SK-N-SH (cell line): ENCODE measurements around the gene ZMIZ1. TPM values are rescaled to one million over a fixed set of nuclear protein-coding genes. Genes with fewer than 3 reads are reported as not detected.
A peak's percentile ranks its signal among the peaks of the same experiment; 100 is the strongest.

Experiments used
- CTCF ChIA-PET: fragments of 300-600, 350-600 bp; formaldehyde crosslinking; extraction: SDS; loops from one replicate; lab custom pipeline; 2021; lab: Yijun Ruan, JAX
- POLR2A ChIA-PET: fragments of 350-600 bp; sonication (Branson Sonifier 250); formaldehyde crosslinking; extraction: SDS; loops from one replicate; lab custom pipeline; 2020; ENCODE audit warnings: antibody characterized with exemption, inconsistent platforms; lab: Yijun Ruan, JAX
- DNase-seq: peaks from one replicate; pipeline ENCODE4 v3.0.0; 2012
- H2AFZ ChIP-seq: fragments of 200-600 bp; sonication (generic); 2 replicates; pipeline ENCODE4 v1.8.1; 2016; ENCODE audit warnings: antibody characterized with exemption, mild to moderate bottlenecking, low read depth
- H3F3A ChIP-seq: fragments of 200-600 bp; sonication (generic); replicated peaks from 2 replicates; pipeline ENCODE3; 2016; ENCODE audit warnings: antibody characterized with exemption, mild to moderate bottlenecking; ENCODE audit not compliant: insufficient read depth
- H3K27ac ChIP-seq, 2 experiments: fragments of 200-500 bp in 1 of 2; fragments of 200-600 bp in 1 of 2; sonication (Bioruptor generic) in 1 of 2; sonication (generic), shearing (Covaris generic) in 1 of 2; 2 replicates each; pipeline versions ENCODE4 v1.5.1 to v1.6.1; 2014 to 2016; ENCODE audit warnings: low read depth in 2 of 2, inconsistent platforms in 1 of 2, low read length in 1 of 2, mild to moderate bottlenecking in 1 of 2, mixed read lengths in 1 of 2
- H3K27me3 ChIP-seq: fragments of 200-600 bp; sonication (generic), shearing (Covaris generic); 2 replicates; pipeline ENCODE4 v1.6.1; 2016; ENCODE audit warnings: mixed run types; ENCODE audit not compliant: insufficient read depth
- H3K36me3 ChIP-seq, 2 experiments: fragments of 200-500 bp in 1 of 2; fragments of 200-600 bp in 1 of 2; sonication (Bioruptor generic) in 1 of 2; sonication (generic) in 1 of 2; replicated peaks in 1 of 2; 2 replicates each; pipeline versions ENCODE3 to v1.5.1; 2014 to 2016; ENCODE audit warnings: low read length in 1 of 2, mild to moderate bottlenecking in 1 of 2; ENCODE audit not compliant: insufficient read depth in 2 of 2, control insufficient read depth in 1 of 2
- H3K4me1 ChIP-seq, 2 experiments: fragments of 200-500 bp in 1 of 2; fragments of 200-600 bp in 1 of 2; sonication (Bioruptor generic) in 1 of 2; sonication (generic), shearing (Covaris generic) in 1 of 2; 2 replicates each; pipeline versions ENCODE4 v1.5.1 to v1.6.1; 2014 to 2016; ENCODE audit warnings: low read depth in 1 of 2, low read length in 1 of 2, mixed run types in 1 of 2; ENCODE audit not compliant: insufficient read depth in 2 of 2, control insufficient read depth in 1 of 2
- H3K4me2 ChIP-seq: fragments of 200-600 bp; sonication (generic), shearing (Covaris generic); 2 replicates; pipeline ENCODE4 v1.6.1; 2017; ENCODE audit warnings: mixed run types
- H3K4me3 ChIP-seq, 2 experiments: fragments of 200-500 bp in 1 of 2; fragments of 200-600 bp in 1 of 2; sonication (Bioruptor generic) in 1 of 2; sonication (generic), shearing (Covaris generic) in 1 of 2; 2 replicates each; pipeline versions ENCODE4 v1.5.1 to v1.8.1; 2014 to 2016; ENCODE audit warnings: low read depth in 2 of 2, inconsistent platforms in 1 of 2, low read length in 1 of 2, mild to moderate bottlenecking in 1 of 2, mixed read lengths in 1 of 2, moderate library complexity in 1 of 2
- H3K79me2 ChIP-seq: fragments of 200-600 bp; sonication (generic); 2 replicates; pipeline ENCODE4 v1.8.1; 2017; ENCODE audit warnings: mild to moderate bottlenecking; ENCODE audit not compliant: insufficient read depth
- H3K9ac ChIP-seq: fragments of 200-600 bp; sonication (generic); 2 replicates; pipeline ENCODE4 v1.6.1; 2017; ENCODE audit warnings: mixed run types
- H3K9me2 ChIP-seq: fragments of 200-600 bp; sonication (generic); 2 replicates; pipeline ENCODE4 v1.6.1; 2017; ENCODE audit warnings: mixed run types
- H3K9me3 ChIP-seq: fragments of 200-600 bp; sonication (generic); 2 replicates; pipeline ENCODE4 v1.6.1; 2017; ENCODE audit warnings: mixed run types, mild to moderate bottlenecking, moderate library complexity
- H4K20me1 ChIP-seq: fragments of 200-600 bp; sonication (generic); 2 replicates; pipeline ENCODE4 v1.6.1; 2017; ENCODE audit warnings: mild to moderate bottlenecking, mixed run types; ENCODE audit not compliant: insufficient read depth
- CHD2 ChIP-seq: fragments of 150-350 bp; IDR thresholded peaks from 2 replicates; pipeline ENCODE4 v1.6.1; 2018; ENCODE audit warnings: low read length; ENCODE audit not compliant: partially characterized antibody
- CTCF ChIP-seq: fragments of 200-600 bp; sonication (generic); IDR thresholded peaks from 2 replicates; pipeline ENCODE4 v1.6.1; 2017; ENCODE audit warnings: antibody characterized with exemption, mild to moderate bottlenecking, moderate library complexity
- EP300 ChIP-seq, 2 experiments: IDR thresholded peaks; 2 replicates each; pipeline versions ENCODE4 v1.4.0 to v1.6.1; 2012; ENCODE audit warnings: borderline replicate concordance in 1 of 2, low read depth in 1 of 2, low read length in 1 of 2
- EZH2phosphoT487 ChIP-seq: fragments of 200-600 bp; sonication (generic); IDR thresholded peaks from 2 replicates; pipeline ENCODE4 v1.6.1; 2017; ENCODE audit warnings: low read depth, mixed run types, mild to moderate bottlenecking, antibody characterized with exemption, moderate library complexity, borderline replicate concordance
- FOSL2 ChIP-seq: IDR thresholded peaks from 2 replicates; pipeline ENCODE4 v1.4.0; 2012; ENCODE audit warnings: low read depth, mild to moderate bottlenecking, moderate library complexity, borderline replicate concordance
- FOXM1 ChIP-seq: IDR thresholded peaks from 2 replicates; pipeline ENCODE4 v1.4.0; 2012; ENCODE audit warnings: low read depth, mild to moderate bottlenecking
- GATA2 ChIP-seq: sonication (generic); formaldehyde crosslinking; IDR thresholded peaks from 2 replicates; pipeline ENCODE4 v1.5.0; 2020; ENCODE audit warnings: mild to moderate bottlenecking, missing genetic modification reagents
- JUND ChIP-seq: IDR thresholded peaks from 2 replicates; pipeline ENCODE4 v1.4.0; 2012
- MAX ChIP-seq: IDR thresholded peaks from 2 replicates; pipeline ENCODE4 v1.4.0; 2012; ENCODE audit warnings: low read depth
- MEF2A ChIP-seq: IDR thresholded peaks from 2 replicates; pipeline ENCODE4 v1.4.0; 2012; ENCODE audit warnings: low read depth, borderline replicate concordance
- MXI1 ChIP-seq: IDR thresholded peaks from 2 replicates; pipeline ENCODE4 v1.6.1; 2012; ENCODE audit warnings: mild to moderate bottlenecking, low read depth, low read length, improper control_type of control experiment
- NRF1 ChIP-seq: IDR thresholded peaks from 2 replicates; pipeline ENCODE4 v1.6.1; 2012; ENCODE audit warnings: low read depth, mild to moderate bottlenecking, low read length
- PBX3 ChIP-seq: IDR thresholded peaks from 2 replicates; pipeline ENCODE4; 2012
- POLR2AphosphoS5 ChIP-seq: IDR thresholded peaks from 2 replicates; pipeline ENCODE4 v1.6.1; 2012; ENCODE audit warnings: low read depth, low read length
- RCOR1 ChIP-seq: fragments of 150-350 bp; IDR thresholded peaks from 2 replicates; pipeline ENCODE4 v1.6.1; 2017; ENCODE audit warnings: antibody characterized with exemption, low read length
- RFX5 ChIP-seq: IDR thresholded peaks from 2 replicates; pipeline ENCODE4 v1.6.1; 2012; ENCODE audit warnings: mild to moderate bottlenecking, improper control_type of control experiment, low read length
- RXRA ChIP-seq: IDR thresholded peaks from 2 replicates; pipeline ENCODE4 v1.4.0; 2012; ENCODE audit warnings: low read depth, mild to moderate bottlenecking, borderline replicate concordance
- SIN3A ChIP-seq: IDR thresholded peaks from 2 replicates; pipeline ENCODE4 v1.6.1; 2012; ENCODE audit warnings: low read depth, mild to moderate bottlenecking, low read length, moderate library complexity, borderline replicate concordance
- TCF12 ChIP-seq: IDR thresholded peaks from 2 replicates; pipeline ENCODE4 v1.4.0; 2012
- TEAD4 ChIP-seq: IDR thresholded peaks from 2 replicates; pipeline ENCODE4 v1.4.0; 2012; ENCODE audit warnings: mild to moderate bottlenecking, borderline replicate concordance; ENCODE audit not compliant: insufficient read depth
- USF1 ChIP-seq: IDR thresholded peaks from 2 replicates; pipeline ENCODE4 v1.4.0; 2012; ENCODE audit warnings: low read depth, borderline replicate concordance
- USF2 ChIP-seq: fragments of 150-350 bp; IDR thresholded peaks from 2 replicates; pipeline ENCODE4 v1.6.1; 2017; ENCODE audit warnings: antibody characterized with exemption, low read length, low read depth, borderline replicate concordance
- YY1 ChIP-seq: IDR thresholded peaks from 2 replicates; pipeline ENCODE4 v1.4.0; 2012; ENCODE audit warnings: low read depth, mild to moderate bottlenecking
- ZBTB33 ChIP-seq: IDR thresholded peaks from 2 replicates; pipeline ENCODE4 v1.4.0; 2012; ENCODE audit warnings: low read depth, borderline replicate concordance
- WGBS: methylation state at CpG from one replicate; pipeline ENCODE4 v1.1.6; 2017; ENCODE audit warnings: low lambda C conversion rate; 5-methylcytosine and 5-hydroxymethylcytosine counted together
- polyA plus RNA-seq, 3 experiments: library from polyadenylated mRNA; depleted of rRNA; stranded (reverse); fragments of >200 nt; gene quantifications; 2 replicates each; pipeline ENCODE4 v1.2.3, GENCODE V29; 2012

Gene ZMIZ1
- polyA plus RNA-seq, 1 of the 3 experiments (the other 2 are of a cell fraction) = 23.5 TPM

GRCh38 chr10:79331709-79332108 lies 262.9 kb downstream of the ZMIZ1 start:
- Histone ChIP-seq H3K4me1 (peaks cover 0 to 9% of the 10 kb centered on the region in 2 experiments; a peak in 2 of 4 replicates), H4K20me1 (no peaks in the 10 kb centered on the region), H3K27me3 (no peaks in the 10 kb centered on the region), H3K4me3 (no peak overlapping the region), H3K9me3 (no peaks in the 10 kb centered on the region), H3K27ac (peak overlapping the region in 1 of 2 experiments; percentile 70; a peak in 2 of 4 replicates), H3K36me3 (no peaks in the 10 kb centered on the region), H3K79me2 (no peaks in the 10 kb centered on the region), H3K9me2 (no peaks in the 10 kb centered on the region), H3K9ac (peak overlapping the region; percentile 40; the same call in 1 of the 2 replicates), H3K4me2 (no peak overlapping the region), H3F3A (peaks cover 7% of the 10 kb centered on the region), H2AFZ (no peak overlapping the region)
- ChIA-PET POLR2A (no interaction called here), CTCF (no interaction called here)
- TF ChIP-seq RCOR1 = no peak
- TF ChIP-seq RXRA = no peak
- TF ChIP-seq POLR2AphosphoS5 = no peak
- peak; percentile 56; the same call in 1 of the 2 replicates for TF ChIP-seq FOSL2
- TF ChIP-seq YY1 = no peak
- no peak for TF ChIP-seq PBX3
- TF ChIP-seq USF1 = no peak
- no peak for TF ChIP-seq RFX5
- TF ChIP-seq EP300 (IDR thresholded peaks at IDR 0.05; ENCODE audit: borderline replicate concordance in 1 of 2, low read depth in 1 of 2, low read length in 1 of 2) = peak in 1 of 2 experiments; percentile 44; a peak in 1 of 4 replicates
- TF ChIP-seq MEF2A = no peak
- no peak for TF ChIP-seq FOXM1
- TF ChIP-seq TEAD4 = no peak
- TF ChIP-seq CHD2 = no peak
- TF ChIP-seq JUND = no peak
- no peak for TF ChIP-seq USF2
- TF ChIP-seq MXI1 = no peak
- no peak for TF ChIP-seq EZH2phosphoT487
- no peak for TF ChIP-seq MAX
- 0 out of 2 replicates have a peak, but pooled peaks have one; percentile 6 for TF ChIP-seq TCF12
- TF ChIP-seq NRF1 = no peak
- TF ChIP-seq ZBTB33 = 0 out of 2 replicates have a peak, but pooled peaks have one; percentile 23
- no peak for TF ChIP-seq GATA2 (CRISPR knock-in tag)
- TF ChIP-seq SIN3A = no peak
- no peak for TF ChIP-seq CTCF
- no peak for DNase-seq
- WGBS = 31% methylated on average over 6 of the region's 6 CpGs
